Stimulated activated naive B cell treated with anti-CD40 and anti-IgM and Interleukin-4, amounts not matched to agents 10 μg/mL and 1 μg/mL and 100 μg/mL, for 72 hours (primary cell): Measurements from ENCODE around the gene GPR78.
A peak's percentile ranks its signal among the peaks of the same experiment; 100 is the strongest.
"Not testable (repeated sequence)": the region's sequence is repeated elsewhere in the genome, so short reads cannot be mapped to it uniquely, and the experiment has no call there.

Experiments used
- ATAC-seq, 2 donors: fragments of 150-1000 bp; cut with Tn5 transposase; replicated peaks; 2 replicates each; pipeline ENCODE4 v1.10.0; 2021; ENCODE audit warnings: moderate library complexity in 1 of 2
- DNase-seq: peaks from one replicate; pipeline ENCODE4 v3.0.0; 2021
- H3K27ac Mint-ChIP-seq: one replicate; pipeline ENCODE4 v1.8.0; 2022; ENCODE audit warnings: mild to moderate bottlenecking, mixed read lengths
- H3K27me3 Mint-ChIP-seq, 2 donors: one replicate each; pipeline ENCODE4 v1.8.0; 2022; ENCODE audit warnings: mixed read lengths in 2 of 2
- H3K36me3 Mint-ChIP-seq, 2 donors: one replicate each; pipeline ENCODE4 v1.8.0; 2022; ENCODE audit warnings: mixed read lengths in 2 of 2, mild to moderate bottlenecking in 1 of 2
- H3K4me1 Mint-ChIP-seq, 2 donors: one replicate each; pipeline ENCODE4 v1.8.0; 2022; ENCODE audit warnings: mixed read lengths in 2 of 2, mild to moderate bottlenecking in 1 of 2
- H3K4me3 Mint-ChIP-seq, 2 donors: one replicate each; pipeline ENCODE4 v1.8.0; 2022; ENCODE audit warnings: mild to moderate bottlenecking in 2 of 2, mixed read lengths in 2 of 2, moderate library complexity in 1 of 2
- H3K9me3 Mint-ChIP-seq, 2 donors: one replicate each; pipeline ENCODE4 v1.8.0; 2022; ENCODE audit warnings: mixed read lengths in 2 of 2, mild to moderate bottlenecking in 1 of 2

The GPR78 gene

GRCh38 chr4:8631896-8632295 is 51.7 kb downstream of the GPR78 start:
- peak in 1 of 2 donors; percentile 17 for ATAC-seq
- H3K27me3 Mint-ChIP-seq, H3K9me3 Mint-ChIP-seq, DNase-seq, H3K36me3 Mint-ChIP-seq, H3K27ac Mint-ChIP-seq, H3K4me3 Mint-ChIP-seq, H3K4me1 Mint-ChIP-seq: not testable (repeated sequence)

- ATAC-seq, H3K4me3 Mint-ChIP-seq, H3K36me3 Mint-ChIP-seq, H3K27me3 Mint-ChIP-seq, H3K4me1 Mint-ChIP-seq, DNase-seq, H3K27ac Mint-ChIP-seq, H3K9me3 Mint-ChIP-seq: not testable (repeated sequence)
Measured at GRCh38 chr4:8634773-8635172, 54.6 kb downstream of the GPR78 start.

GRCh38 chr4:8635897-8636554 is 55.8 kb downstream of the GPR78 start:
- not testable (repeated sequence) for H3K36me3 Mint-ChIP-seq, H3K27me3 Mint-ChIP-seq, H3K9me3 Mint-ChIP-seq, H3K4me1 Mint-ChIP-seq, H3K4me3 Mint-ChIP-seq, DNase-seq, H3K27ac Mint-ChIP-seq
- ATAC-seq: peak in 1 of 2 donors; percentile 29
